ENCODE data around the gene KIAA0513.

DNA sequence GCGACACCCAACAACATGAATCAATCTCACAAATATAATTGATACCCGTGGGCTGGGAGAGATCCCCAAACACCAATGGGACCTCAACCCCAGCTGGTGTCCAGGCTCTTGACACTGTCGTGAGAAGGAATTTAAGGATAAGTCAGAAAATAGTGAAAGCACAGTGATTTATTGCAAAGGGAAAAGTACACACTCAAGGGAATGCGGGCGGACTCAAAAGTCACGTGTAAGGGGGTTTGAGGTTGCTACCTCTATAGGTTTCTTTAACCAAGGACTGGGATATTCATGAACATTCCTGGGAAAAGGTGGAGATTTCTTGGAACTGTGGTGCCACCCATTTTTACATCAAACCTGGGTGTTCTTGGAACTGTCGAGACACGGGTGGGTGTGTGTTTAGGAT, 10.0 kb upstream of the KIAA0513 start:
- no peak for TF ChIP-seq CTCF (IDR thresholded peaks at IDR 0.05 in 4 of 5, conservative IDR thresholded peaks at IDR 0.05 in 1 of 5)
- no peak for TF ChIP-seq POLR2A (IDR thresholded peaks at IDR 0.05)

Data from gastrocnemius medialis (tissue), 4 donors.